HG02623 (cell line): Measurements from ENCODE around the gene EGFL7.

ENCODE experiments used
- ATAC-seq: cut with Tn5 transposase; IDR thresholded peaks from one replicate; pipeline ENCODE4 v1.9.1; 2021; ENCODE audit warnings: moderate library complexity; ENCODE audit not compliant: unreplicated experiment

The EGFL7 gene

DNA sequence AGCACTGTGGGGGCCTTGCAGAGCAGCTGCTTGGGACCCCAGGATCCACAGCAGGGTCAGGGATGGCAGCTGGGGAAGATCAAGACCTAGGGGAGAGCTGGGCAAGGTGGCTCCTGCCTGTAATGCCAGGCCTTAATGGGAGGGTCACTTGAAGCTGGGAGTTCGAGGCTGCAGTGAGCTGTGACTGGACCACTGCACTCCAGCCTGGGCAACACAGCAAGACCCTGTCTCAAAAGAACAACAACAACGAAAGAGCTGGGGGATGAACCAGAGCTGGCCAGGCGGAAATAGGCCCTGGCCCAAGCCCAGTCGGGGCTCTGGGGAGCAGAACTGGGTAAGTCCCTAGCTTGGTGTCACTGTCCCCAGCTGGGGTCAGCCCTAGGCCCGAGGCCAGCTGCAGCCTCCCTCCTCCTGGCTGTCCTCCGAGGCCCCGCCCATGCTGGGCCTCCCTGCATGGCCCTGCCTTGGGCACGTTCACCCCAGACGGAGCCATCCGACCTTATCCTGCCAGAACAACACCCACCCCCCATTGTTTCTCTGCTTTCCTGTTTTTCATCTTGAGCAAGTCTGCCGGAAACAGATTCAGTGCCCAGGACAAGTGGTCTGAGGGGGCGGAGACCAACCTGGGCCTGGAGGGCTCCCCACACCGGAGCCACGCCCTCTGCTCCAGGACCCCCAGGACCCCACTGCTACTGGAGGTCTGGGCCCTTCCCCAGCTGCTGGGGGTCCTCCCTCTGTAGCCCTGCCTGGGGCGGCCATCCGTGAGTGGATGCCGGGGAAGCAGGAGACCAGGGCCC lies 51.6 kb downstream of the EGFL7 start:
- ATAC-seq: no peak

DNA sequence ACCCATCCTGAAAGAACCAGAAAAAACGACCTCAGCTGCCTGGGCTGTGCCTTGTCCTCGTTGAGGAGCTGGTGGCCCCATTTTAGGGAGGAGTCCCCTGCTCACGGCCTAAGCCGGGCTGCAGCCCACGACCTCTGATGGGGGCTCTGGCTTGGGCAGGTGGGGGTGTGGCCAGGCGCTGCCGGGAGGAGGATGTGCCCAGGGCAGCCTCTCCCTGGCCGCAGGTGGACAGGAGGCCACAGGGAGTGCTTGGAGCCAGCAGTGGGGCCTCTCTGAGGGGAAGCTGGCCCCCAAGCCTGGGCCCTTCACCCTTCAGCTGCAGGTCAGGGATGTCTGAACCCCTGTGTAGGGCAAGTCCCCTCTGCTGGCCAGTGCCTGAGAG lies 52.2 kb downstream of the EGFL7 start:
- no peak for ATAC-seq

DNA sequence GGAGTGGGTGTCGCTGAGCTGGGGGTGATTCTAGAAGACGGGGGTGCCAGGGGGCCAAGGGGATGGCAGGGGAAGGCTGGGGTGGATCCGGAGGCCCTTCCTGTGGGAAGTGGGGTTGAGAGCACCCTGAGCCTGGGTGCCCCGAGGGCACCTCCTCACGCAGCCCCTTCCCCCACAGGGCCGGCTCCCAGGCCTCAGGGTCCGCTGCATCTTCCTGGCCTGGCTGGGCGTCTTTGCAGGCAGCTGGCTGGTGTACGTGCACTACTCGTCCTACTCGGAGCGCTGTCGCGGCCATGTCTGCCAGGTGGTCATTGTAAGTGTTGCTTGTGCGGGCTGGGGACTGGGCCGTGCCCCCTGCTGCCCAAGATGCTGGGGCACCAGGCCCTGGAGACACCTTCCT lies 54.7 kb downstream of the EGFL7 start:
- no peak for ATAC-seq

DNA sequence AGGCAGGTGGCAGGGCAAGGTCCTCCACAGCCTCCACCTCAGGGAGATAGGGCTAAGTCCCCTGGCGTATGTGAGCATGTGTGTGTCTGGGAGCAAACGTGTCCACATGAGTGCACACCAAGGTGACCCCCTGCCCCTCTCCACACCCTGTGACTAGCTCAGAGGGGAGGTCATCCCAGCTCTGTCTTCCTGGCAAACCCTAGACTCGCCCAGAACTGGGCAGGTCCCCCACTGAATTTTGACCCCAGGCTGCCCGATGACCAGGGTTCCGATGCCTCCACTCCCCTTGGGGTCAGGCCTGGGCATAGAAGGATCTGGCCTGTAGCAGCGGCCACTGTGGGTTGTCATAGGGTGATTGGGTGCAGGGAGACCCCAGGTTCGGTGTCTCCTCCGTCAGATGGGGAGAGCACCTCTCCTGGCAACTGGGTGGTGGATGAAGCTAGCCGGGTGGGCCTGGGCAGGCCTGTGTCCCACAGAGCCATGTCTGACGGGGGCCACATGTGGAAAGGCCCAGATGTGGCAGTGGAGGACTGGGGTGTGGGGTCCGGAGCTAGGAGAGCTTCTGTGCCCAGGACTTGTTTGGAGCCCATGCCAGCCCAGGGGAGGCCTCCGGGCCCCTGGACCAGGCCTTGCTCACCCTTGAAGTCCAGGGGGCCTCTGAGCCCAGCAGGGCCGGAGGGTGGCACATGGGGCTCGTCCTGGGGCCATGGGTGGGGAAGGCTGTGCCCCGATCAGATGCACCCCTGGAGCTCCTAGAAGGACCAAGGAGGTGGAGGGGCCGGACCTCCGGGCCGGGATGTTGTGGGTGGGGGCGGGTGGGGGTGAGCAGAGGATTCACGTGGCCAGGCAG lies 55.9 kb downstream of the EGFL7 start:
- ATAC-seq: no peak

DNA sequence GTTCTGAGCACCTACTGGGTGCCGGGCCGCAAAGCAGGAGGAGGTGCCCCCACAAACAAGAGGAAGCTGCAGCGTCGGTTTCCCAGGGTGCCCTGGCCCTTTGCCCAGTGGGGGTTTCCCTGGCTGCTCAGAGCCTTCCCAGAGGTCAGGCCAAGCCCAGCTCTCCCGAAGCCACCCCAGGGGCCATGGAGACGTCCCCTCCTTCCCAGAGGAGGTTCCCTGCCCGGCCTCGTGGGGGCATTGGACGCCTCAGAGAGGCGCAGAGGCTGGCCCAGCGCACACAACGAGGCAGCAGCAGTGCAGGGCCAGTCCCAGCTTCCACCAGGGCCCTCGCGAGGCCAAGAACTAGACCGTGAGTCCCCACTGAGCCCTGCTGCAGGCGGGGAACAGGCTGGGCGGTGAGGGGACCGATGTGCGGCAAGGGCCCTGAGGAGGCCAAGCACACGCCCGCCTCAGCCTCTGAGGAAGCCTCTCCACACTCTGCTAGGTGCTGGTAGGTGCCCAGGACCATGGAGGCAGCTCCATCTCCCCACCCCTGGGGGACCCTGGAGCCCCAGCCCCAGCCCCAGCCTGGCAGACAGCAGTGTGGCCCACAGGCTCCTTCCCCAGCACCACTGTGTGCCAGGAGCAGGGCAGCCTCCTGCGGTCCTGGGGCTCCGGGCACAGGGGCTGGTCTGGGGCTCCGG lies 56.6 kb downstream of the EGFL7 start:
- ATAC-seq: no peak

DNA sequence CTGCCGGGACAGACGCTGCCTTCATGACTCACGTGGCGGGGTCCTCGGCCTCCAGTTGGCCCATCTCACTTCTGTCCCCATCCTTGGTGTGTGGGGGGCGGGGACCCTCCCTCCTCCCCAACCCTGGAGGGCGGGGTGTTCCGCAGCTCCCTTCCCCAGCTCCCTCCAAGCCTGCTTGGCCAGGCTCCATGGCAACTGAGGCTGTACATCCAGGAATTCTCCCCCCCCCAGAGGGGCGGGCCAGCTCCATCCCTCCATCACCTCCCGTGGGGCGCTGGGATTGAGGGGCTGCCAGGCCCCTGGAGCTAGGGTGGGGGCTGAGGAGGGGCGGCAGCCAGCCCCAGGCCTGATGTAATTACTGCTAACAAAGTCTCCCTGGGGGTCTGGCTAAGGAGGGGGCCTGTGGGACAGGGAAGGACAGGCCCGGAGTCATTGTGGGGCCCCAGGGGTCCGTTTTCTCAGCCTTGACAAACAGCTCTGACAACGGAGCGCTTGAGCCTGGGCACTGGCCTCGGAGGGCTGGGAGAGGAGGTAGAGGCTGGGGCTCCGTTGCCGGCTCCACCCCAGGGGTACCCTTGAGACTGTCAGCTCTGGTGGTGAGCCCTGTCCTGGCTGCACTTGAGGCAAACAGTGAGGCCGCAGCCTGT lies 57.7 kb downstream of the EGFL7 start:
- no peak for ATAC-seq

DNA sequence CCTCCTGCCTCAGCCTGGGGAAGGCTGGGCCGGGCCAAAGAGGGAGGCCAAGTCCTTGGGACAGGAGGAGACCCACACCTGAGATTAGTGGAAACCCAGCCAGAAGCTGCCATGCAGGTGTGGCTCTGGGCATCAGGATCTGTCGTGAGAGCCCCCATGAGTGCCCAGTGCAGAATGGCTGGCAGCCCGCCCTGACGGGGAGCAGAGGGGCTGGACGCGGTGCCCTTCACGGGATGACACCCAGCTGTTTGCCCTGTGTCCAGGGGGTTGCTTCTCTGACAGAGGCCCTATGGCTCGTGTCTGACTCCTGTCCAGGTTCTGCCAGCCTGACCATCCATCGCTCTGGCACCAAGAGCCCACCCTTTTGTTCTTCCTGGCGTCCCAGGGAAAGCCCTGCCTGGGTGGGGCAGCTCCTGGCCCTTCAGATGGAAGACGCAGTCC lies 58.2 kb downstream of the EGFL7 start:
- ATAC-seq: no peak

DNA sequence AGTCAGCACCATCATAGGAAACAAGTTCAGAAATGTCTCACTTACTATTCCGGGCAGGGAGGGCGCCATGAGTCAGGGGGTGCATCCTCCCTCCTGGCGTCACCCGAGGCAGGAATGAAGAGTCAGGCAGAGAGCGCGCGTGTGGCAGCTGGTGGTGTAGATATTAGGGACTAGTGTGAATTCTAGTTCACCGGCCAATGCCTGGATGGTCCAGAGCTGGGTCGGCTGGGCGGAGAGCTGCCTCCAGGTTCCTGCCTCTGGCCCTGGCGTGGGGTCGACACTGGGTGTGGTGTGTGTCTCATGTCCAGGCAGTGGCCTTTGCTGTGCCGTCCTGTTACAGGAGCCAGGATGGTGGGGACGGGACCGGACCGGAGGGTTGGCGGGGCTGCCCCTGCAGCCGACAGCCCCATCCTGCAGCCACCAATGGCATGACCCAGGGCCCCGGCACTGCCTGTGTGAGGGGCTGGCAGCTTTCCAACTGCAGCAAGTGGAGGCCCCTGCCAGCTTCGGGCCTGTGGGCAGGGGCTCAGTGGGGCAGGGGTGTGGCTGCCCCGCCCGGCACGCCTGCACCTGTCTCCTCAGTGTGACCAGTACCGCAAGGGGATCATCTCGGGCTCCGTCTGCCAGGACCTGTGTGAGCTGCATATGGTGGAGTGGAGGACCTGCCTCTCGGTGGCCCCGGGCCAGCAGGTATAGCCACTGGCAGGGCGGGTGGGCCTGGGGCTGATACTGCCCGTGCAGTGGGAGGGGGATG lies 58.8 kb downstream of the EGFL7 start:
- no peak for ATAC-seq
